GM12892 (cell line): ENCODE results near the gene WASHC3. TPM values are rescaled to one million over a fixed set of nuclear protein-coding genes. Genes with fewer than 3 reads are reported as not detected.
A peak's percentile ranks its signal among the peaks of the same experiment; 100 is the strongest.
"Not testable (repeated sequence)": the region's sequence is repeated elsewhere in the genome, so short reads cannot be mapped to it uniquely, and the experiment has no call there.

ENCODE experiments used
- DNase-seq: peaks from one replicate; pipeline ENCODE4 v3.0.0; 2011; ENCODE audit not compliant: insufficient read length
- FAIRE-seq: peaks from 2 replicates; lab custom pipeline; 2011; peaks lifted over from hg19 to GRCh38; lab: Jason Lieb, UNC
- POLR2A ChIP-seq: IDR thresholded peaks from 2 replicates; pipeline ENCODE4 v1.6.1; 2011; ENCODE audit warnings: low read depth, low read length, control low read depth
- POLR2AphosphoS5 ChIP-seq: IDR thresholded peaks from 2 replicates; pipeline ENCODE4 v1.6.1; 2011; ENCODE audit warnings: low read depth, low read length, control low read depth
- TAF1 ChIP-seq: IDR thresholded peaks from 2 replicates; pipeline ENCODE4 v1.6.1; 2011; ENCODE audit warnings: low read depth, mild to moderate bottlenecking, control low read depth, low read length, borderline replicate concordance
- polyA plus RNA-seq: library from polyadenylated mRNA; unstranded; fragments of >200 nt; gene quantifications from one replicate; pipeline ENCODE4 v1.2.1, GENCODE V29; 2012; ENCODE audit warnings: missing spikeins, inconsistent platforms; ENCODE audit not compliant: missing spikeins

The WASHC3 gene, protein sequence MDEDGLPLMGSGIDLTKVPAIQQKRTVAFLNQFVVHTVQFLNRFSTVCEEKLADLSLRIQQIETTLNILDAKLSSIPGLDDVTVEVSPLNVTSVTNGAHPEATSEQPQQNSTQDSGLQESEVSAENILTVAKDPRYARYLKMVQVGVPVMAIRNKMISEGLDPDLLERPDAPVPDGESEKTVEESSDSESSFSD
- 66.9 TPM for polyA plus RNA-seq

DNA sequence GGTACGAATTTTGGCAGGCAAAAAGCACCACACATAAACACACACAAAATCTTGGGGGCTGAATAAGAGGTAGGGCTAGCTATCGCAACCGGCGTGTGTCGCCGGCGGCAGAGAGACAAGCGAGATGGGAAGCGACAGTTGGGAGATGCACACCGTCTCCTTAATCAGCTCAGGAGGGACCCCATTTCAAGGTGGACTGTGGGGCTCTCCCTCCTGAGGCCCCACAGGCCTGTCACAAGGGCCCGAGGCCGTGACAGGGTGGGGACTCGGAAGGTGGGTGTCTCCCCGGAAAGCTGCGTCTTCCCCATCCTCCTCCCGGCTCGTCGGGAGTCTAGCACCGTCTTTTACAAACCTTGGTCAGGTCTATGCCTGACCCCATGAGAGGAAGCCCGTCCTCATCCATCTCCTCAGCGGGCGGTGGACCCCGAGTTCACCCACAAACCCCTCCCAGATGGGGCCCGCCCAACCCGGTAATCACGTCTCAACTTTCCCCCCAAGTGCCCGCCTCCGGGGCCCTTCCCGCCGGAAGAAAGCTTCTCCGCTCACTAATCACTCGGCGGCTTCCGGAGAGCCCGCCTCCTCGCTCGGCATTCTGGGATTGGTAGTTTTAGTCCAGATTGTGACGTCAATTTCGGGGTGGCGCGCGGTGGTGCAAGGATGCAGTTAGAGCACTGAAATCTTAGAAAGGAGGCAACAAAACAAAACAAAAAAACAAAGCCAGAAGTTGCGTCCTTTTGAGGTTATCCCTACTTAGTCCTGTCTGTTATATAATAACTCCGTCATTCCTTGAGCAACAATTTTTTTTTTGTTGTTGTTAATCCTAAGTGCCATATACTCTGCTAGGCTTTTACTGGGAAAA is at the start of gene WASHC3:
Gene WASHC3, minus strand, starts transcription at position 432 of the 859 bp plus-strand sequence. Its CDS starts 29 bp downstream, at position 403.
- DNase-seq (peak; percentile 56), FAIRE-seq (peak; percentile 95)
- TF ChIP-seq POLR2A (peak; percentile 70), TAF1 (no peak), POLR2AphosphoS5 (peak; percentile 59; the same call in 1 of the 2 replicates)

DNA sequence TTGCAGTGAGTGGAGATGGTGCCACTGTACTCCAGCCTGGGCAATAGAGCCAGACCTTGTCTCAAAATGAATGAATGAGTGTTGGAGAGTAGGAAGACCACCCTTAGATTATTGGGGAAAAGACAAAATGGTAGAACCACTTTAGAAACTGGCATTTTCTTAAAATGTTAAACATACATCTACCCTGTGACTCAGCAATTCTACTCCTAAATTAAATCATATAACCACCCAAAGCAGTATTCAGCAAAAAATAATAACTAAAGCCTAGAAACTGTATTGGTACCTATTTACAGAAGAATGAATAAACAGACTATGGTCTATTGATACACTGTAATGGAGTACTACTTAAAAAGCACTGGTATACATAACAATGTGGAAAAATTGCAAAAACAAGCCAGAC is 49.0 kb upstream of the WASHC3 start:
- DNase-seq (no peak), FAIRE-seq (no peak)
- TF ChIP-seq POLR2AphosphoS5 (no peak), POLR2A (no peak), TAF1 (no peak)

DNA sequence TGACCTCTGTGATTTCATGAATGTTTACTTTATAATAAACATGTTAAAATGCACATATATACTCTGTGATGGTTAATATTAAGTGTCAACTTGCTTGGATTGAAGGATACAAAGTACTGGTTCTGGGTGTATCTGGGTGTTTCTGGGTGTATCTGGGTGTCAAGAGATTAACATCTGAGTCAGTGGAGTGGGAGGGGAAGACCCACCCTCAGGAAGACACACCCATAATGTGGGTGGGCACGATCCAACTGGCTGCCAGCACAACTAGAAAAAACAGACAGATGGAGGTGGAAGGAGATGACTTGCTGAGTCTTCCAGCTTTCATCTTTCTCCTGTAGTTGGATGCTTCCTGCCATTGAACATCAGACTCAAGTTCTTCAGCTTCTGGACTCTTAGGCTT is 46.2 kb upstream of the WASHC3 start:
- FAIRE-seq (no peak), DNase-seq (no peak)
- no peak for TF ChIP-seq POLR2AphosphoS5
- TF ChIP-seq TAF1, result no peak
- TF ChIP-seq POLR2A, result no peak

DNA sequence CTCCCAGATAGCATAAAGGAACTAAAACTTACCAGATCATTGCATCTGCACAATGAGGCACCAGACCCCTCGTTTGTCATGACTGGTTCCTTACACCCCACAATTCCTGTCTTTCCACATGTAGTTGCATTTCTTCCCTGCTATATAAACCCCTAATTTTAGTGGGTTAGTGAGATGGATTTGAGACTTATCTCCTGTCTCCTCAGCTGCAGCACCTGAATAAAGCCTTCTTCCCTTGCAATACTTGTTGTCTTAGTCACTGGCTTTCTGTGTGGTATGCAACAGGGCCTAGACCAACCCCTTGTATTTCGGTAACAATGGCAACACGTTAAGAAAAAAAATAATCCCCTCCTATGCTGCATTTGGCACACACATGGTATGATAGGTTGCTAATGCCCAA is 45.1 kb upstream of the WASHC3 start:
- DNase-seq (no peak), FAIRE-seq (peak; percentile 9)
- no peak for TF ChIP-seq TAF1
- no peak for TF ChIP-seq POLR2A
- no peak for TF ChIP-seq POLR2AphosphoS5

DNA sequence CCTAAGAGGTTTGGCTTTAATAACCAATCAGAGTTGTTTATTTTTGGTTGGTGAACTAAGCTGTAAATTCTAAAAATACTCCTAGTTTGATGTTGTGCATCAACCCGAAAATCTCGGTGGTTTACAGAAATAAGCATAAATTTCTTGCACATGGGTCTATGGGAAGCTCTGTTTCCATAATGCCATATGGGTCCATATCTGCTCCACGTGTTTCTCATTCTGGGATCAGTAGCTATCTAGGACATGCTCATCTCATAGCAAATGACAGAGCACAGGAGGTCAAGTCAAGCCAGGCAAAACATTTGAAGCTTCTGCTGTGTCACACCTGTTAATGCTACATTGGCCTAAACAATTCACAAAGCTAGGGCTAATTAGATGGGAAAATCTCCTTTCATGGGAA is 35.1 kb upstream of the WASHC3 start:
- no peak for DNase-seq
- peak; percentile 60 for FAIRE-seq
- TF ChIP-seq POLR2A (no peak), POLR2AphosphoS5 (no peak), TAF1 (no peak)

DNA sequence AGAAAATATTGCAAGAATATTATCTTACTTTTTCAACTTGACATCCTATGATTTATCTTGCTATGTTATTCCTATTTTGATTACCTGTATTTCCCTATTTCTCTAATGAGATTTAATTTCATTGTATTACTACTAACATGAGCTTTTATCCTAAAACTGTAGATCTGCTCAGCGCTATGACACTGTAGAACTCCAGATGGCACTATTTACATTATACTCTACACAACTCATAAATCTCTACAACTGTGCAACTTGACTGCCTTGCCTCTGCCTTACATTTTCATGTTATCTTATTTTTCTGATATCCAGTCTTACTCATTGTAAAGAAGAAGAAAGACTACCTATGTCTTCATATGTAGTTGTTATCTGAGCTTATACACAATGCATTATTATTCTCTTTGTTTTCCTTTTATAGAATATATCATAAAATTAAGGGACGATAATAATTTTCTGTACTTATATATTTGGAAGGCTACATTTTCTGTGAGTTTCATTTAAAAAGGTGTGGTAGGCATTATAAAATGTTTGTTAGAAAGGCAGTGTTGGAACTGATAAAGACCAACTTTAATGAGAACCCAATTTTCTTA is 34.0 kb upstream of the WASHC3 start:
- FAIRE-seq, result peak; percentile 66
- no peak for DNase-seq
- TF ChIP-seq POLR2A, result no peak
- TF ChIP-seq TAF1, result no peak
- TF ChIP-seq POLR2AphosphoS5, result no peak

DNA sequence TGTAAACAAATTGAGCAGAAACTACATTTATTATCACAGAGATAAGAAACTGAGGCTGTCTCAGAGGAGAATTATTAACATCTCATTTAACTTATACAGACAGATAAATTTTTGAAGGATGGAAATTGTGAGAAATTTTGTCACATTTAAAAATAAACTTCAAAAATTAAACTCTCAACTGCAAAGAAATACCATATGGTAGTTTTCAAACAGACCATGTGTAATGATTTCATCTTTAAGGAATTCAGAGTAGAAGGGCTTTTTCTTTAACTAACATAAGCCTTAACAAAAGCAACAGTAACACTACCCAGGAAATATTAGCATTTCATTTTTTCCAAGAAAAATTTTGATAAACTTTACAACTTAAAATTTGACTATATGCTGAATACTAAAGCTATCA is 31.5 kb upstream of the WASHC3 start:
- DNase-seq (no peak), FAIRE-seq (no peak)
- TF ChIP-seq POLR2A, result no peak
- no peak for TF ChIP-seq POLR2AphosphoS5
- TF ChIP-seq TAF1, result no peak

DNA sequence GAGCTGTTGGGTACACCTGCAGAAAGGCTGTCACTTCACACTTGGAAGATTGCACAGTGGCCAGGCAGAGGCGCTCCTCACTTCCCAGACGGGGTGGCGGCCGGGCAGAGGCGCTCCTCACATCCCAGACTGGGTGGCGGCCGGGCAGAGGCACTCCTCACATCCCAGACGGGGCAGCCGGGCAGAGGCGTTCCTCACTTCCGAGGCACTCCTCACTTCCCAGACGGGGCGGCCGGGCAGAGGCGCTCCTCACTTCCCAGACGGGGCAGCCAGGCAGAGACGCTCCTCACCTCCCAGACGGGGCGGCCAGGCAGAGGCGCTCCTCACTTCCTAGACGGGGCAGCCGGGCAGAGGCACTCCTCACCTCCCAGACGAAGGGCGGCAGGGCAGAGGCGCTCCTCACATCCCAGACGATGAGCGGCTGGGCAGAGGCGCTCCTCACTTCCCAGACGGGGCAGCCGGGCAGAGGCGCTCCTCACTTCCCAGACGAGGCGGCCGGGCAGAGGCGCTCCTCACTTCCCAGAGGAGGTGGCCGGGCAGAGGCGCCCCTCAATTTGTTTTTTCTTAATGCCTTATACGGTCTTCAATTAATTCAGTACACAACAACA is 27.5 kb upstream of the WASHC3 start:
- not testable (repeated sequence) for FAIRE-seq, DNase-seq

DNA sequence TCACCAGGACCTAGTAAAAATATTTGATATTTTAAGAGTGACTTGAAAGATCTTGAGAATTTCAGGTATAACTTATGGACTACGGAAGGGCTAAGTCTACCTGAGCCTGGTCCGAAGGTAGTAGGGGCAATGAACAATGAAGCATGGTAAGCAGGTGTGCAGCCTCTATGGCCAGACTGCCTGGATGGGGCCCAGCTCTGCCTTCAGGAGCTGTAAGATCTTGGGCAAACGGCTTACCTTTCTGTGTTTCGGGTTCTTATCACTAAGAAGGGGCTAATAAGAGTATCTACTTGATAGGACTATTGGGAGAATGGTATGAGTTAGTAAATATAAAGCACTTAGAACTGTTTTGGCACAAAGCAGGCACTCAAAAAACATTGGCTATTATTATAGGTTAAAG is 19.1 kb upstream of the WASHC3 start:
- DNase-seq, result no peak
- no peak for FAIRE-seq
- TF ChIP-seq POLR2AphosphoS5 (no peak), TAF1 (no peak), POLR2A (no peak)

DNA sequence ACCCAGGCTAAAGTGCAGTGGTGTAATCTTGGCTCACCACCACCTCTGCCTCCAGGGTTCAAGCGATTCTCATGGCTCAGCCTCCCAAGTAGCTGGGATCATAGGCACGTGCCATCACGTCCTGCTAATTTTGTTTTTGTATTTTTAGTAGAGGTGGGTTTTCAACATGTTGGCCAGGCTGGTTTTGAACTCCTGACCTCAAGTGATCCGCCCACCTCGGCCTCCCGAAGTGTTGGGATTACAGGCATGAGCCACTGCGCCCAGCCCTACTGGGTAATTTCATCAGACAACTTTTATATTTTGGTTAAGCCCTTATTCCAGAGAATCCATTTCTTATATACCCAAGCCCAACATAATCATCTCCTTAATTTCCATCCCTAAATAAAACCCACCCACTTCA is 10.3 kb upstream of the WASHC3 start:
- not testable (repeated sequence) for DNase-seq, FAIRE-seq

DNA sequence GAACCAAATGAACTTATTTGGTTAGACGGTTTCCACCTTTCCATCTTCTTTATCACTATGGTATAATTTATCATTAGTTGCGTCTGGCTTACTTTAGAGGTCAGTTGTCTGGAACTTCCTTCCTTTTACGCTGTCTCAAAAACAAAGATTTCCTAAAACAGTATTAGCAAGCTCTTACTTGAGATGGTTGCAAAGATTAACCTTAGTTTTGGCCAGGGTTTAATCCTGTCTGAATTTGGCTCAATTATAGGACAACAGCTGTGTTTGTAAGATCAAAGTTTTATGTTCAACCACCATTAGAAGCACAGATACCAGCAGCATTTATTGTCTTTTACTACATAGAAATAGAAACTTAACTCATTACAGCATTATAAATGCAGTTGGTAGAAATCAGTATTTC is 7.9 kb upstream of the WASHC3 start:
- DNase-seq (no peak), FAIRE-seq (no peak)

More for the DNA sequence above, 7.9 kb upstream of the WASHC3 start:
- TF ChIP-seq TAF1, result no peak
- TF ChIP-seq POLR2AphosphoS5, result no peak
- TF ChIP-seq POLR2A, result no peak
